A549 (cell line): Measurements from ENCODE around the gene SENP7. TPM values are rescaled to one million over a fixed set of nuclear protein-coding genes. Genes with fewer than 3 reads are reported as not detected.

Experiments used
- ATAC-seq, 2 experiments: fragments of 200-7000 bp in 1 of 2; fragments of >200 bp in 1 of 2; cut with Nextera tagmentation in 1 of 2; cut with Tn5 transposase in 1 of 2; 3 replicates each; pipeline versions ENCODE4 v1.8.0 to v1.9.1; 2018 to 2020; ENCODE audit warnings: mild to moderate bottlenecking in 1 of 2, moderate library complexity in 1 of 2
- CTCF ChIA-PET: fragments of 300-600 bp; sonication (Branson Sonifier 250); formaldehyde crosslinking; extraction: SDS; loops from one replicate; lab custom pipeline; 2021; ENCODE audit warnings: antibody characterized with exemption, inconsistent platforms; lab: Yijun Ruan, JAX
- POLR2A ChIA-PET: fragments of 350-600 bp; formaldehyde crosslinking; extraction: SDS; loops from one replicate; lab custom pipeline; 2021; ENCODE audit warnings: antibody characterized with exemption, inconsistent platforms; lab: Yijun Ruan, JAX
- DNase-seq, 2 experiments: peaks; one replicate each; pipeline versions ENCODE4 v3.0.0 to v3.0.0-alpha.2; 2011 to 2016; ENCODE audit warnings: low read depth in 1 of 2, low spot score in 1 of 2
- FAIRE-seq: peaks from 2 replicates; lab custom pipeline; 2011; peaks lifted over from hg19 to GRCh38; lab: Jason Lieb, UNC
- H3K27ac ChIP-seq, 2 experiments: fragments of >200 bp; sonication (Bioruptor Twin); formaldehyde crosslinking; 3 replicates each; pipeline ENCODE4 v1.5.1; 2016 to 2017
- H3K4me1 ChIP-seq: fragments of >200 bp; sonication (Bioruptor Twin); formaldehyde crosslinking; 3 replicates; pipeline ENCODE4 v1.6.1; 2016
- H3K4me2 ChIP-seq: fragments of >200 bp; sonication (Bioruptor Twin); formaldehyde crosslinking; 3 replicates; pipeline ENCODE4 v1.6.1; 2016
- H3K4me3 ChIP-seq: fragments of >200 bp; sonication (Bioruptor Twin); formaldehyde crosslinking; 3 replicates; pipeline ENCODE4 v1.5.1; 2016
- H3K9me3 ChIP-seq: fragments of >200 bp; sonication (Bioruptor Twin); formaldehyde crosslinking; 3 replicates; pipeline ENCODE4 v1.6.1; 2016
- CBX2 ChIP-seq: fragments of 200-600 bp; sonication (generic); IDR thresholded peaks from 2 replicates; pipeline ENCODE4 v1.6.1; 2016; ENCODE audit warnings: low read depth, mild to moderate bottlenecking, borderline replicate concordance
- CBX8 ChIP-seq: fragments of 200-600 bp; sonication (generic); IDR thresholded peaks from 2 replicates; pipeline ENCODE4 v1.6.1; 2016
- CHD2 ChIP-seq: fragments of 150-350 bp; IDR thresholded peaks from 2 replicates; pipeline ENCODE4 v1.6.1; 2014; ENCODE audit warnings: low read length; ENCODE audit not compliant: partially characterized antibody
- EHF ChIP-seq: fragments of 250-450 bp; sonication (Bioruptor Pico); IDR thresholded peaks from 2 replicates; pipeline ENCODE4 v1.5.0; 2020; ENCODE audit warnings: mild to moderate bottlenecking
- EHMT2 ChIP-seq: fragments of 200-600 bp; sonication (generic); IDR thresholded peaks from 2 replicates; pipeline ENCODE4 v1.6.1; 2016; ENCODE audit warnings: antibody characterized with exemption, low read depth, mild to moderate bottlenecking, moderate library complexity
- EP300 ChIP-seq, 2 experiments: fragments of >200 bp; sonication (Bioruptor Twin); formaldehyde crosslinking; IDR thresholded peaks; 2 replicates in 1 of 2; 3 replicates in 1 of 2; pipeline ENCODE4 v1.6.1; 2016 to 2017
- FOXS1 ChIP-seq: fragments of 250-450 bp; sonication (Bioruptor Pico); IDR thresholded peaks from 2 replicates; pipeline ENCODE4 v1.5.0; 2020; ENCODE audit warnings: mild to moderate bottlenecking, moderate library complexity
- GATA3 ChIP-seq: IDR thresholded peaks from 2 replicates; pipeline ENCODE4 v1.6.1; 2012; ENCODE audit warnings: borderline replicate concordance
- HDAC2 ChIP-seq: fragments of 200-600 bp; sonication (generic); IDR thresholded peaks from 2 replicates; pipeline ENCODE4 v1.6.1; 2016
- HOXA7 ChIP-seq: fragments of 250-450 bp; sonication (Bioruptor Pico); IDR thresholded peaks from 2 replicates; pipeline ENCODE4 v1.5.0; 2020; ENCODE audit warnings: mild to moderate bottlenecking, moderate library complexity
- HOXB13 ChIP-seq: fragments of 250-450 bp; sonication (Bioruptor Pico); IDR thresholded peaks from 2 replicates; pipeline ENCODE4 v1.5.0; 2020; ENCODE audit warnings: low read depth, mild to moderate bottlenecking, moderate library complexity
- HOXB5 ChIP-seq: fragments of 250-450 bp; sonication (Bioruptor Pico); IDR thresholded peaks from 2 replicates; pipeline ENCODE4 v1.5.0; 2020; ENCODE audit warnings: mild to moderate bottlenecking, moderate library complexity
- JUNB ChIP-seq: fragments of >200 bp; sonication (Bioruptor Twin); formaldehyde crosslinking; IDR thresholded peaks from 2 replicates; pipeline ENCODE4 v1.6.1; 2016
- KDM1A ChIP-seq: fragments of 200-600 bp; sonication (generic); IDR thresholded peaks from 2 replicates; pipeline ENCODE4 v1.6.1; 2016; ENCODE audit warnings: low read depth, mild to moderate bottlenecking
- KDM5A ChIP-seq: fragments of 200-600 bp; sonication (generic); IDR thresholded peaks from 2 replicates; pipeline ENCODE4 v1.6.1; 2016; ENCODE audit warnings: antibody characterized with exemption, mild to moderate bottlenecking
- MAFK ChIP-seq: fragments of 450-650 bp; IDR thresholded peaks from 2 replicates; pipeline ENCODE4 v1.6.1; 2014; ENCODE audit not compliant: partially characterized antibody
- MAZ ChIP-seq: fragments of 150-350 bp; IDR thresholded peaks from 2 replicates; pipeline ENCODE4 v1.6.1; 2014; ENCODE audit warnings: antibody characterized with exemption, low read depth, low read length, borderline replicate concordance
- NFE2L2 ChIP-seq: fragments of 150-350 bp; conservative IDR thresholded peaks from 2 replicates; pipeline ENCODE4 v1.6.1; 2014; ENCODE audit warnings: low read length
- PHF8 ChIP-seq: fragments of 200-600 bp; sonication (generic); IDR thresholded peaks from 2 replicates; pipeline ENCODE4 v1.6.1; 2016; ENCODE audit warnings: low read depth, mild to moderate bottlenecking, antibody characterized with exemption, moderate library complexity, borderline replicate concordance
- POLR2AphosphoS2 ChIP-seq: conservative IDR thresholded peaks from 2 replicates; pipeline ENCODE4 v1.6.1; 2012; ENCODE audit warnings: low read length, improper control_type of control experiment, inconsistent platforms
- RARB ChIP-seq: fragments of 250-450 bp; sonication (Bioruptor Pico); IDR thresholded peaks from 2 replicates; pipeline ENCODE4 v1.8.0; 2021; ENCODE audit warnings: mild to moderate bottlenecking, moderate library complexity
- RNF2 ChIP-seq: fragments of 200-600 bp; sonication (generic); IDR thresholded peaks from 2 replicates; pipeline ENCODE4 v1.6.1; 2016; ENCODE audit warnings: low read depth, mild to moderate bottlenecking, antibody characterized with exemption, moderate library complexity, borderline replicate concordance
- SMC3 ChIP-seq: fragments of >200 bp; sonication (Bioruptor Twin); formaldehyde crosslinking; IDR thresholded peaks from 3 replicates; pipeline ENCODE4 v1.6.1; 2018; ENCODE audit warnings: inconsistent platforms
- TFCP2L1 ChIP-seq: fragments of 250-450 bp; sonication (Bioruptor Pico); IDR thresholded peaks from 2 replicates; pipeline ENCODE4 v1.5.0; 2021; ENCODE audit warnings: mild to moderate bottlenecking
- ZSCAN20 ChIP-seq: fragments of 250-450 bp; sonication (Bioruptor Pico); IDR thresholded peaks from 2 replicates; pipeline ENCODE4 v1.8.0; 2022; ENCODE audit warnings: mild to moderate bottlenecking, moderate library complexity
- WGBS: methylation state at CpG from one replicate; pipeline ENCODE4 v1.1.6; 2017; ENCODE audit errors: missing lambda C conversion rate; 5-methylcytosine and 5-hydroxymethylcytosine counted together
- polyA plus RNA-seq, 4 experiments: library from polyadenylated mRNA; depleted of rRNA in 3 of 4; stranded (reverse); fragments of >200 nt; fragmentation: RNase III in 1 of 4; extraction: RNeasy Plus Mini Kit Qiagen cat#74134 plus additional on column Dnase treatment in 1 of 4; gene quantifications; 2 replicates in 3 of 4; 3 replicates in 1 of 4; pipeline ENCODE4 v1.2.3, GENCODE V29; 2011 to 2017
- TF ChIP-seq, protein P1 (sequence below): IDR thresholded peaks from 2 replicates; pipeline ENCODE4 v1.6.1; 2012; ENCODE audit warnings: low read depth, borderline replicate concordance

SENP7 gene
- polyA plus RNA-seq, 2 of the 4 experiments (the other 2 are of a cell fraction), result 3.1 to 10.3 TPM

DNA sequence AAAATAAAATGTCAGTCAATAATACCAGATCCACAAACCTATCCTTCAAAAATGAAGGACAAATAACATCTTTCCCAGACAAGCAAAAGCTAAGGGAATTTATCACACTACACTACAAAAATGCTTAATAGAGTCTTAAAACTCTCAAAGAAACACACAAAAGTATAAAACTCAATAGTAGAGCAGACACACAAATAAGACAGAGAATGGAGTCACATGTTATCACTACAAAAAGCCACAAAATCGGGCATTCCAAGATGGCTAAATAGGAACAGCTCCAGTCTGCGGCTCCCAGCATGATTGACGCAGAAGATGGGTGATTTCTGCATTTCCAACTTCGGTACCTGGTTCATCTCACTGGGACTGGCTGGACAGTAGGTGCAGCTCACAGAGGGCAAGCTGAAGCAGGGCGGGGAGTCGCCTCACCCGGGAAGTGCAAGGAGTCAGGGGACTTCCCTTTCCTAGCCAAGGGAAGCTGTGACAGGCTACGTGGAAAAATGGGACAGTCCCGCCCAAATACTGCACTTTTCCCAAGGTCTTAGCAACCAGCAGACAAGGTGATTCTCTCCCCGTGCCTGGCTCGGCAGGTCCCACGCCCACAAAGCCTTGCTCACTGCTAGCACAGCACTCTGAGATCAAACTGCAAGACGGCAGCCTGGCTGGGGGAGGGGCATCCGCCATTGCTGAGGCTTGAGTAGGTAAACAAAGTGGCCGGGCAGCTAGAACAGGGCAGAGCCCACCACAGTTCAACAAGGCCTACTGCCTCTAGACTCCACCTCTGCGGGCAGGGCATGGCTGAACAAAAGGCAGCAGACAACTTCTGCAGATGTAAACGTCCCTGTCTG is 46.3 kb downstream of the SENP7 start:
- CTCF ChIA-PET, result interaction anchor here (1.1 kb wide), 1 partner anchor 10 kb away, joined by 3 read pairs; no protein-coding TSS in a partner anchor
- peak overlapping the region; percentile 22 to 62; a peak in 3 of 6 replicates for H3K27ac ChIP-seq
- H3K4me3 ChIP-seq, result peak overlapping the region; percentile 26
- TF ChIP-seq NFE2L2, result no peak
- TF ChIP-seq, protein P1, sequence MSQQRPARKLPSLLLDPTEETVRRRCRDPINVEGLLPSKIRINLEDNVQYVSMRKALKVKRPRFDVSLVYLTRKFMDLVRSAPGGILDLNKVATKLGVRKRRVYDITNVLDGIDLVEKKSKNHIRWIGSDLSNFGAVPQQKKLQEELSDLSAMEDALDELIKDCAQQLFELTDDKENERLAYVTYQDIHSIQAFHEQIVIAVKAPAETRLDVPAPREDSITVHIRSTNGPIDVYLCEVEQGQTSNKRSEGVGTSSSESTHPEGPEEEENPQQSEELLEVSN, result no peak
- no peak for TF ChIP-seq RARB (CRISPR knock-in tag)
- no peak for TF ChIP-seq EHF
- TF ChIP-seq CBX8, result no peak
- TF ChIP-seq EHMT2, result no peak
- no peak for TF ChIP-seq RNF2
- no peak for TF ChIP-seq MAZ
- TF ChIP-seq KDM1A, result no peak
- TF ChIP-seq TFCP2L1 (CRISPR knock-in tag), result no peak
- no peak for TF ChIP-seq EP300 (IDR thresholded peaks at IDR 0.05)
- no peak for TF ChIP-seq HOXB13 (CRISPR knock-in tag)
- TF ChIP-seq CHD2, result no peak
- TF ChIP-seq CBX2, result no peak
- ATAC-seq (peak in 1 of 2 experiments; percentile 51; a peak in 3 of 6 replicates), DNase-seq (peak in 1 of 2 experiments; percentile 21), FAIRE-seq (no peak)
- H3K9me3 ChIP-seq, result no peaks in the 10 kb centered on the region
- peak overlapping the region; percentile 67 for H3K4me2 ChIP-seq
- 58% methylated on average over 14 of the region's 17 CpGs for WGBS
- peaks cover 3% of the 10 kb centered on the region; the same call in 1 of the 3 replicates for H3K4me1 ChIP-seq
- POLR2A ChIA-PET, result no interaction called here

DNA sequence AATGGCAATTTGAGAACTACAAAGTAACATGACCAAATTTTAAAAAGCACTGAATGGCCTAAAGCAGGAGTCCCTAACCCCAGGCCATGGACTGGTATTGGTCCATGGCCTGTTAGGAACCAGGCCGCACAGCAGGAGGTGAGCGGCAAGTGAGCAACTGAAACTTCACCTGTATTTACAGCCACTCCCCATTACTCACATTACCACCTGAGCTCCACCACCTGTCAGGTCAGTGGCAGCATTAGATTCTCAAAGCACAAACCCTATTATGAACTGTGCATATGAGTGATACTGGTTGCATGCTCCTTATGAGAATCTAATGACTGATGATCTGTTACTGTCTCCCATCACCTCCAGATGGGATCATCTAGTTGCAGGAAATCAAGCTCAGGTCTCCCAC is 48.8 kb downstream of the SENP7 start:
- DNase-seq (no peak), FAIRE-seq (no peak), ATAC-seq (no peak)
- H3K4me3 ChIP-seq, result no peak overlapping the region
- WGBS, result 92% methylated on average over 2 of the region's 2 CpGs
- CTCF ChIA-PET, result no interaction called here
- TF ChIP-seq POLR2AphosphoS2 (no peak), PHF8 (no peak), HOXB5 (CRISPR knock-in tag) (no peak), JUNB (no peak), FOXS1 (CRISPR knock-in tag) (no peak), HOXA7 (CRISPR knock-in tag) (no peak), CBX8 (no peak), HDAC2 (no peak), SMC3 (no peak), GATA3 (no peak), TFCP2L1 (CRISPR knock-in tag) (no peak), CBX2 (no peak), HOXB13 (CRISPR knock-in tag) (no peak), MAFK (no peak), CHD2 (no peak), RNF2 (no peak), MAZ (no peak), KDM5A (no peak), ZSCAN20 (no peak)
- TF ChIP-seq, protein P1, result no peak
- H3K27ac ChIP-seq, result no peak overlapping the region
- H3K4me2 ChIP-seq, result no peak overlapping the region
- POLR2A ChIA-PET, result no interaction called here
- no peaks in the 10 kb centered on the region for H3K9me3 ChIP-seq
- H3K4me1 ChIP-seq, result peaks cover 3% of the 10 kb centered on the region; the same call in 1 of the 3 replicates
